B cell (primary cell): ENCODE data around the gene TBC1D22A.

Experiments used
- EZH2 ChIP-seq: IDR thresholded peaks from 2 replicates; pipeline ENCODE4 v1.6.1; 2012; ENCODE audit warnings: borderline replicate concordance, low read depth, mild to moderate bottlenecking, moderate library complexity, low read length; ENCODE audit not compliant: insufficient read depth, poor library complexity, severe bottlenecking
- TF ChIP-seq, protein P1 (sequence below): fragments of 200-600 bp; IDR thresholded peaks from one replicate; pipeline ENCODE4 v1.8.0; 2022; ENCODE audit warnings: antibody characterized with exemption, mild to moderate bottlenecking

- TF ChIP-seq, protein P1, sequence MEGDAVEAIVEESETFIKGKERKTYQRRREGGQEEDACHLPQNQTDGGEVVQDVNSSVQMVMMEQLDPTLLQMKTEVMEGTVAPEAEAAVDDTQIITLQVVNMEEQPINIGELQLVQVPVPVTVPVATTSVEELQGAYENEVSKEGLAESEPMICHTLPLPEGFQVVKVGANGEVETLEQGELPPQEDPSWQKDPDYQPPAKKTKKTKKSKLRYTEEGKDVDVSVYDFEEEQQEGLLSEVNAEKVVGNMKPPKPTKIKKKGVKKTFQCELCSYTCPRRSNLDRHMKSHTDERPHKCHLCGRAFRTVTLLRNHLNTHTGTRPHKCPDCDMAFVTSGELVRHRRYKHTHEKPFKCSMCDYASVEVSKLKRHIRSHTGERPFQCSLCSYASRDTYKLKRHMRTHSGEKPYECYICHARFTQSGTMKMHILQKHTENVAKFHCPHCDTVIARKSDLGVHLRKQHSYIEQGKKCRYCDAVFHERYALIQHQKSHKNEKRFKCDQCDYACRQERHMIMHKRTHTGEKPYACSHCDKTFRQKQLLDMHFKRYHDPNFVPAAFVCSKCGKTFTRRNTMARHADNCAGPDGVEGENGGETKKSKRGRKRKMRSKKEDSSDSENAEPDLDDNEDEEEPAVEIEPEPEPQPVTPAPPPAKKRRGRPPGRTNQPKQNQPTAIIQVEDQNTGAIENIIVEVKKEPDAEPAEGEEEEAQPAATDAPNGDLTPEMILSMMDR: no peak
- no peak for TF ChIP-seq EZH2
Observed at GRCh38 chr22:47036352-47036751, 273.9 kb downstream of the TBC1D22A start.
